ENCODE data around the gene ATP2B3.

Gene ATP2B3

DNA sequence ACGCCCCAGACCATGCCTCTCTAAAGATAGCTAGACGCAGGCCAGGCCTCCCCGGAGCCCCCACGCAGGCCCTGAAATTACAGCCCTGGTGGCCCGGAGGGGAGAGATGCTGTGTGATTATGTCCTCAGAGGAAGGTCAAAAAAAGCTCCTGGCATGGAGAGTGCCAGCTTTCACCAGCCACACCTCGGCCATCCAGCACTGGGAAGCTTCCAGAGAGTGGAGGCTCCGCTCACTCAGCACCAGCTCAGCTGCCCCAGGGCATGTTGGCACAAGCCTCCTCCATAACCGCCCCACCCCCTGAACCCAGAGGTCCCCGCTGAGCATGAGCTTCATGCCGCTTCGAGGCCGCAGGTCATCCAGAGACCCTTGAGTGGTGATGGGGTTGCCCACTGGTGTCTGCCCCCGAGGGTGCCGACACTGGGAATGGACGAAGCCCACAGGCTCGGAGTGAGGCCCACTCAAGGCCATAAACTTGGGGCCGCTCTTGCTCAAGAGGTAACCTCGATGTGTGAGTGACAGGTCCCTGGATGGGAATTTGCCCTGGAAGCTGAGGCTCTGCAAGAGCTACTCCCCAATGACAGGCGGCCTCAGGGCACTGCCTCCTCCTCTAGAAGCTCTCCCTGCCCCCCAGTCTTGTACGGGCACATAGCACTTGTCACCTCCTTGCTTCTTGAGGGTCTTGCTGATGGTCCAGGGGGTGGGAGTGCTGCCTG lies 27.1 kb upstream of the ATP2B3 start:
- FAIRE-seq, result no peak

DNA sequence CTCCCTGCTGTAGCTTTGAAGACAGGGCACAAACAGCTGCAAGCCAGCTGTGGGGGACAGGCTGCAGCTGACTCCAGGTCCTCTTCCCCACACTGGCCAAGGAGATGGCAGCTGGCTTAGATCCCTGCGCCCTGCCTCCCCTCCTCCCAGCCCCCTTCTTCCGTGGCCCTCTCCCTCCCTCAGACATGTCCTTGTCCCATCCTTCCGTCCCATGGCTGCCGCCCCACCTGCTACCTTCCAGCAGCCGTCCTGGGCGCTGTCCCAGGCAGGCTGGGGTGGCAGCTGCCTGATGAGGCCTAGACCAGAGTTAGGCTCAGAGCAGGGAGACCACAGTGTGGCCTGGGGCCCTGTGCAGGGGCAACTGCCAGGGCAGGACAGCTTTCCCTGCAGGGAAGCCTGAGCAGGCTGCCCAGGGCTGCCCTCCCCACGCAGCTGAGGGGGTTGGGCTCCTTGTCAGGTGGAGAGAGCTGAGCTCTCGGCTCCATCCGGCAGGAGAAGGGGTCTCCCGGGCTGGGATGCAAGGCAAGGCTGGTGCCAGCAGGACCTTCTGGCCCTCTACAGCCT lies 26.0 kb upstream of the ATP2B3 start:
- no peak for FAIRE-seq

DNA sequence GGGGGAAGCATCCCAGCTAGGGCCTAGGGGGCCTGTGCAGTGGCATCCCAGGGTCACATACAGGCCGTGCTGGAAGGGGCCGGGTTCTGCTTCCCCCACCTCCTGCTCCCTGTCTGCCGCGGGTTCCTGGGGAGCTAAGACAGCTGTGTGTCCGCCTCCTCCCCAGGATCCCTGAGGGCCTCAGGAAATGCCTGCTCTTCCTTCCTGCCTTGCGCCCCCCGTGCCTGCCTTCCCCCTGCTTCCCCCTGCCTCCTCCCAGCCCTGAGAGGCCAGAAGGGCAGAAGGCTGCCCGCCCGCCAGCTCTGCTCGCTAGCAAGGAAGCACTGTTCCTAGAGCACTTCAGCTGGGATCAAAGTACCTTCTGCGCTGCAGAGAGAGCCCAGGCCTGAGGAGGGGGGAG lies 25.5 kb upstream of the ATP2B3 start:
- FAIRE-seq, result no peak

DNA sequence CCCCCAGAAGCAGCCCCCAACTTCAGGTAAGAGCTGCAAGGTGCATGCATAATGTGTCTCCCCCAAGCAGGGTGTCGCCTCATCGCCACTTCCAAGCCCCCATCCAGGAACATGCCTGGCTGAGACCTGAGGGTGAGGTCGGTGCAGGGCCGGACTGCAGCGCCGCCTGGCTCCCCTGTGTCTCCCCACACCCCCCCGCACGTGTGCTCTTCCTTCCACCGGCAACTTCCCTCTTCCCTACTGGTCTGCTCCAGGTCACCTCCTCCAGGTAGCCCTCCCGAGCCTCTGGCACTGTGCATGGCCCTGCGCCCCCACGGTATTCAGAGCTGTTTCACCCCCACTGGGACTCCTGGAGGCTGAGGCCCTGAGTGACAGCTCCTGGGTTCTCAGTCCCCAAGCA lies 24.9 kb upstream of the ATP2B3 start:
- no peak for FAIRE-seq

DNA sequence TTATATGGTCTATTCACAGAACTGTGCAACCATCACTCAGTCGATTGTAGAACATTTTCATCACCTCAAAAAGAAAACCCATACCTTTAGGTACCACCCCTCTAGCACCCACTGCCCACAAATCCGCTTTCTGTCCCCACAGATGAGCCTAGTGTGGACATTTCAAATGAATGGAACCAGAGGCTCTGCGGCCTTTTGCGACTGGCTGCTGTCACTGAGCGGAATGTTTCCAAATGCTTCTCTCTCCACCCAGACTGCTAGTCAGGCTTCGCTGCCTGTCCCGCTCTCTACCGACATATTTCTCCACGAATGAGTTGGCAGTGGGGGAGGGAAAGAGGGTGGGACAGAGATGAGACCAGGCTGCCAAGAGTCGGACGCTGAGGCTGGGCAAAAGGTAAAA lies 24.4 kb upstream of the ATP2B3 start:
- FAIRE-seq, result no peak

DNA sequence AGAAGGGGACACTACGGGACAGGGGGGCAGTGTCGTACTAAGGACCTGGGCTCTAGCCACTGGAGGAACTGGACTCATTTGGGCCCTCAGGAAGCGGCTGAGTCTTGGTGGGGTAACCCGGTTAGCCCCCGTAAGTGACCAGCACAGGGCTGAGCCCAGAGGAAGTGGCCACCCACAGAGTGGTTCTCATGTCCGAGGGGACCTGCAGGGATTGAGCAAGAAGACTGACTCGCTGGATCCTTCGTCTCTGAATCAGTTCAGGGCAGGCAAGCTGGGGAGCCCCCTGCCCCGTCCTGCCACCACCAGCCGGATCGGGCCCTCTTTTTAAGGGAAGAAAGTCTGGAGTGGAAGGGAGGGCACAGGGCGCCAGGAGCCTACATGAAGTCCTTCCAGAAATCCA lies 23.4 kb upstream of the ATP2B3 start:
- FAIRE-seq, result no peak

DNA sequence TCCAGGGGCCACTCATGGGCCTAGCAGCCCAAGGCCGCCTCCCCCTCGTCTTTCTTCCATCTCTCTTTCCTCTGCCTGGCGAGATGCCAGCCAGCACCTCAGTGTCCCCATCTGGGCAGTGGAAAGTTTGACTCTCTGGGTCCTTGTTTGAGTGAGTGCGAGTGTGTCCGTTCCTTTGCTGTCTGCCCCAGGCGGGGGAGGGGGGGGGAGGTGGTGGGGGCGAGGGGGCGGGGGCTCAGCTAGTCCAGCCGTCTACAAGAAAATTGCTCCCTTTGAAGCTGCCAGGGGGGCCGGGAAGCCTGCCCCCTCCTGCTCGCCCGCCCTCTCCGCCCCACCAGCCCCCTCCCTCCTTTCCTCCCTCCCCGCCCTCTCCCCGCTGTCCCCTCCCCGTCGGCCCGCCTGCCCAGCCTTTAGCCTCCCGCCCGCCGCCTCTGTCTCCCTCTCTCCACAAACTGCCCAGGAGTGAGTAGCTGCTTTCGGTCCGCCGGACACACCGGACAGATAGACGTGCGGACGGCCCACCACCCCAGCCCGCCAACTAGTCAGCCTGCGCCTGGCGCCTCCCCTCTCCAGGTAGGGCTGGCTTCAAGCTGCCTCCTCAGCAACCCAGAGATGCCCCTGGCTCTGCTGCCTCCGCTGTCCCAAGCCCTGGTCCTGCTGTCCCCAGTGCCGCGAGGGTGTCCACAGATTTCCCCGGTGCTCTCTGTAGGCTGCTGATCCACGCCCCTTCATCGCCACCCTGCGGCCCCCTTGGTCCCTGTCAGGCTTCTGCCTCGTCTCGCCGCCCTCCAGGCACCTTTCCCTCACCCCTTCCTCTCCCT lies 22.7 kb upstream of the ATP2B3 start, which contains the start of gene BGN:
BGN (plus strand) TSS at position 440 of the 821 bp plus-strand sequence. CDS start 9,652 bp downstream, outside the sequence.
- no peak for FAIRE-seq

DNA sequence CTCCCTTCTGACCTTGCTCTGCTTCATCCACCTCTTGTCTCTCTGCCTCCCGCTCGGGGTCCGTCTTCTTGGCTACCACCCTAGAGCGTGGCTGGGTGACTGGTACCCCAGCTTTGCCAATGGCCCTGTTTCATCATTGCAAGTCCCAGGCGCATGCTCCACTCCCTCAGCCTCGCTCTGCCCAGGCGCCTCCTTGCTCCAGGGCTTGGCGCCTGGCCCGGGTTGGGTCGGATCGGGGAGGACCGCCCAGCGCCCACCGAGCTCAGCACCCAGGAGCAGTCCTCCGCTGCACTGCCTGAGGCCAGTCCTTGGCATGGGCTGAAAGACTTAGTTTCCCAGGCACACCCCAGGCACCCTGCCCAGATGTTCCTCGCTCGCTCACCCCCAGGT lies 22.1 kb upstream of the ATP2B3 start:
- no peak for FAIRE-seq

DNA sequence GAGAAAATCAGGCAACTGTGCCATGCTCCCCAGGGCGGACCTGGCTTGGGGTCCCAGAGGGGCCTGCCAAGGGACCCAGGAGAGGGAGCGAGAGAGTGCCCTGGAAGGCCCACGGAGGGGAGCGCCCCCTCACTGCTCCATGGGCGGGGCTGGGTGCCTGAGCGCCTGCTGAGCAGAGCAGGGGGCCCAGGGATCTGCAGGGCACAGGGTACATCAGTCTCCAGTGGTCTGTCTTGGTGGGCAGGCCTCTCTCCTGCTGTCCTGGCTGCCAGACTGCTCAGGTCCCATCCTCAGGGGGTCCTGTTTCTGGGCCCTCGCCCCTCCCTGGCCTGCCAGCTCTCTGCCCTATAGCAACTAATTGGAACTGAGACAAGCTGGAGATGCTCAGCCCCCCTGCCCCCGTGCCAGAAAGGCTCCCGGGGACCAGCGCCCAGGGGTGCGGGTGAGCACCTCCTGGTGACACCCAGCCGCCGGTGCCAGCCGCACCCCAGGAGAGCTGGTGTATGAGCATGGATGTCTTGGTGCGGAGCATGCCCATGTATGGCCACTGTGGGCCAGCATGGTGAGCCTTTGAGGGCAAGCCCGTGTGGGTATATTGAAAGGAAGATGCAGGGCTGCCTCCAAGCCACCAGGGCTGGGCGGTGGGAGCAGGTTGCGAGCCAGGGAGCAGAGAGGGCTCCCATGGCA lies 21.4 kb upstream of the ATP2B3 start:
- no peak for FAIRE-seq

DNA sequence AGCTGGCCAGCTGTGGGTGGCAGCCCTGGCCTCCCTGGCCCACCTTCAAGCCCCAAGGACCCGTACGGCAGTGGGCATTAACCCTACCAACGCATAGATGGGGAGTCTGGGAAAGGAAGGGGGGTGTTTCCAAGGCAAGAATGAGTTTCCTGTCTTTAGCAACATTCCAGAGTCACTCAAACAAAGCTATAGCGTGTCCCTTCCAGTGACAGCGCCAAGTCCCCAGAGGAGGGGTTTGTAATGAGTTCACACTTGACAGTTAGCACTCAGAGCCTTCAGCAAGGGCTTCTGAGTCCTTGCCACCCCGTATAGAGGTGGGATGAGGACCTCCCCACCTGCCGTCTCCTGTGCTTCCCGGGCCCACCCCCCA lies 20.9 kb upstream of the ATP2B3 start:
- no peak for FAIRE-seq

DNA sequence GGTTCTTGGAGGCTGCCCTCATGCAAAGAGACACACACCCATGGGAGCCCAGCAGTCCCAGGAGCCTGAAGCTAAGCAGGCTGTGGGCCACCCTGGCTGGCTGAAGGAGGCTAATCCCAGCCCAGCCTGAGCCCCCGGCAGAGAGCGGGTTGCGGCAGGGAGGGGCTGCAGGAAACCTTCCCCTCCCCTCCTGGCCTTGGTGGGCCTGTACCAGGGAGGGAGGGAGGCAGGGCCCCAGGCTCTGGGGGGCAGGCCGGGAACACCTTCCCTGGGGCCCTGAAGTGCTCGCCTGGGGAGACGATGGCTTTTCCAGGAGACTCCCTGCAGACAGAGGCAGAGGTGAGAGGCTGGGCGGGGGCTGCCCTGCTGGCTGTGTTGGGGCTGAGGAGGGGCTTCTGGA lies 19.0 kb upstream of the ATP2B3 start:
- FAIRE-seq, result no peak

DNA sequence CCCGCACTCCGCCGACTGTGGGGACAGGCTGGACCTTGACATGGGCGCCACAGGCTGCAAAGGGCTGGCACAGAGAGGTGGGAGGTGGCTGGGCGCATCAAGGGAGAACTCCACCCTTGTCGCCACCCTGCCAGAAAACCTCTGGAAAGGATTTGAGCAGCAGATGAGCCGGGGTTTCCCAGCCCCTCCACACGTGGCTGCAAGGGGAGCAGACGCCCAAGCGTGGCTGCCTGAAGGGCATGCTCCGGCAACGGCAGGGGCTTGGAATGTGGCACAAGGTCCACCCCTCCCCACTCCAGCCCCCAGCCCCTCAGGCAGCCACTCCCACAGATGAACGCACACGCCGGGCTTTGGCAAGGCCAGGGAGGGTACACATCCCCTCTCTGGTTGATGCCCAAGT lies 18.1 kb upstream of the ATP2B3 start:
- no peak for FAIRE-seq

DNA sequence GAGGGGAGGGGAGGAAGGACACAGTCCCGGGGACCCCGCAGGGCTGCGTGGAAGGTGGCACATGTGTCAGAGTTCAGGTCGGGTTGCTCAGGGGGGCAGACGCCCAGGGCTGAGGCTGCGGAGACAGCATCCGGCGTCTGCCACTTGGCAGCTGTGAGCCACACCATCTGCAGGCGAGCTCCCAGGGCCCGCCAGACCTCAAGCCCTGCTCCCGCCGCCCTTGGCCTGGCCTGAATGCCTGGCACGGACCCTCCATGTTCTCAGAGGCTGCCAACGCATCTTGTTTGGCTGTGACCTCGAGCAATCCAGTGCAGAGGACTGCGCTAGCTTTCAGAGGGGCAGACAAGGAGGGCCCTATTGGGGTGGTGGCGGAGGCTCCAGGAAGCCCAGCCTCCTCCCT lies 17.6 kb upstream of the ATP2B3 start:
- no peak for FAIRE-seq

DNA sequence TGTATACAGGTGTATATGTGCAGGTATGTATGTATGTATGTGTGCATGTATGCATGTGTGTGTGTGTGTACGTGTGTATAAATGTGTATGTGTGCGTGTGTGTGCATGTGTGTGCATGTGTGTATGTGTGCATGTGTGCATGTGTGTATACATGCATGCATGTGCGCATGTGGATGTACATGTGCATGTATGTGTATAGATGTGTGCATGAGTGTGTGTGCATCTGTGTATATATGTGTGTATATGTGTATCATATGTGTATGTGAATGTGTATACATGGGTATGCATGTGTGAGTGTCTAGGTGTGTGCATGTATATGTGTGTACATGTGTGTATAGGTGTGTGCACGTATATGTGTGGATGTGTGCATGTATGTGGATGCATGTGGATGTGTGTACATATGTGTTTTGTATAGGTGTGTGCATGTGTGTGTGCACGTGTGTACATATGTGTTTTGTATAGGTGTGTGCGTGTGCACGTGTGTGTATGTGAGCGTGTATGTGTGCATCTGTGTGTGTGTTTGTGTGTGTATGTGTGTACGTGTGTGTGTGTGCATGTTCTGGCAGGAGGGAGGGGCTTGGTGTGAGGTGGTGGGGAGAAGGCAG lies 16.7 kb upstream of the ATP2B3 start:
- no peak for FAIRE-seq

DNA sequence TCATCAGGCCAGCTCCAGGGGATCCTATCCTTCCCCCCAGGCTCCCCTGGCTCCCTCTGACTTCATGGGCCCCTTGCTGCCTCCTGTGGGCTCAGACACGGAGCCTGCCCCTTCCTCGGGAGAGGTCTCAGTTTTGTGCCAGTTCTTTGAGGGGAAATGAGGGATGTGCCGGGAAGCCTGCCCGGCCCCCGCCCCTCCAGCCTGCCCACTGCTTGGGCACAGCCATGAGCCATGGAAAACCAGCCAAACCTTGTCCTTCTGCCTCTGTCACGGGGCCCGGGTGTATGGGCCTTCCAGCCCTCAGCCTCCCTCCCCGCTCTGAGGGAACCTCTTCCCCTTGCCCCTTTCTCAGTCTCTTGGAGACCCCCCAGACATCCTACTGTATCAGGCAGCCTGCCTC lies 15.9 kb upstream of the ATP2B3 start:
- FAIRE-seq, result no peak

DNA sequence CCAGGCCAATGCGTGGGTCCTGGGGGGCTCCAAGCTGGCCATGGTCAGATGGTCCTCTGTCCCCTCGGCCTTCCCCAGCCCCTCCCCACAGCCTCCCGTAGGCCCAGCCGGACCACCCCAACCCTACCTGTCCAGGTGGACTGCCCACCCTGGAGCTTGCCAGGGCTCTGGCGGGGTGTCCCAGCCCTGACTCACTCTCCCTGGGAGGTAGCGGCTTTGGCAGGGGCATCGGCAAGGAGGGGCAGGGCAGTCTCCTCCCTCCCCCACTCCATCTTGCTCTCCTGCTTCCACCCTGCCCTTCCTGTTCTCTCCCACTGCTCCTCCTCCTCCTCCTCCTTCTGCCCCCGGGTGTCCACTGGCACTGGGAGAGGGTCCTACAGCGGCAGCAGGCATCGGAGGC lies 15.3 kb upstream of the ATP2B3 start:
- FAIRE-seq, result no peak

DNA sequence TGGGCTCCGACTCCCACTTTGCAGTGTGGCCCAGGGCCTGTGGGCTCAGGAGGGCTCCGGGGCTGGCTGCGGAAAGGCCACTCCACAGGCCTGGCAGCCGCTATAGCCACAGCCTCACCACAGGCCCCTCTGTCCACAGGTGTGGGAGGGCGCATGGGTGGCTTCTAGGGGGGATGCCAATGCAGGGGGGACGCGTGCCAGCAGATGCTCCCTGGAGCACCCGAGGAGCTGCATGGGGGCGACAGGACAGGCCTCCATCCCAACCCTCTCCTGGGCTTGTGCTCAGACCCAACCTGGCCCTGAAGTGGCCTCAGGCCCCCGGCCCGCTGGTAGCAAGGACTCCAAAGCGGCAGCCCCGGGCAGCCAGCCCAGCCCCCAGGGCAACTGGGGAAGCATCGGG lies 14.6 kb upstream of the ATP2B3 start:
- no peak for FAIRE-seq

DNA sequence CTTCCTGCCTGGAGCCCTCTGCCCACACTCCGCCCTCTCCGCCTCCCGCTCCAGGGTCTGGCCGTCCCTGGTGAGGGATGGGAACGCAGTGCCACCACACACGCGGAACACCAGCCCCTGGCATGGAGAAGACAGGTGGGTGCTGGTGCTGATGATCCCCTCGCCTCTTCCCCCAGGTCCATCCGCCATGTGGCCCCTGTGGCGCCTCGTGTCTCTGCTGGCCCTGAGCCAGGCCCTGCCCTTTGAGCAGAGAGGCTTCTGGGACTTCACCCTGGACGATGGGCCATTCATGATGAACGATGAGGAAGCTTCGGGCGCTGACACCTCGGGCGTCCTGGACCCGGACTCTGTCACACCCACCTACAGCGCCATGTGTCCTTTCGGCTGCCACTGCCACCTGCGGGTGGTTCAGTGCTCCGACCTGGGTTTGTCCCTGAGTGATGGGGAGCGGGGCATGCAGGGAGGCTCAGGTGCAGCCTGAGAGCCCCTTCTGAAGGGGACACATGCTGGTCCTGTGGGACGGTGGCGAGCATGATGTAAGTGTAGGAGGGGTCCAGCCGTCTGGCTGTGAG lies 12.9 kb upstream of the ATP2B3 start:
- no peak for FAIRE-seq

DNA sequence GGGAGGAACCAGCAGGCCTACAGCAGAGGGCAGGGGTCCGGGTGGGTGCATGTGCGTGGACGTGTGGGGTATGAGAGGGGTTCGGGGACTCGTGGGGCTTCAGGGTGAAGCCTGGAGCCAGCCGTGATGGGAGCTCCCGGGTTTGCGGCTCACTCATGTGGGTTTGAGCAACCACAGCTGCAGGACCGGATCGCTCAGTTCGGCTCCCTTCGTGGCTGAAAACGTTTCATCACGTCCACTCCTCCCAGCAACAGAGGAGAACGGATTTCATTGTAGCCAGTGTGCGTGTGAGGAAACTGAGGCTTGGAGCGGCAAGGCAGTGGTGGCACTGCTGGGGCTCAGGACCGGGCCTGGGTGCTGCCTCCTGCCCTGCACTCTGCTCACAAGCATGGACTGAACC lies 12.1 kb upstream of the ATP2B3 start:
- FAIRE-seq, result no peak

DNA sequence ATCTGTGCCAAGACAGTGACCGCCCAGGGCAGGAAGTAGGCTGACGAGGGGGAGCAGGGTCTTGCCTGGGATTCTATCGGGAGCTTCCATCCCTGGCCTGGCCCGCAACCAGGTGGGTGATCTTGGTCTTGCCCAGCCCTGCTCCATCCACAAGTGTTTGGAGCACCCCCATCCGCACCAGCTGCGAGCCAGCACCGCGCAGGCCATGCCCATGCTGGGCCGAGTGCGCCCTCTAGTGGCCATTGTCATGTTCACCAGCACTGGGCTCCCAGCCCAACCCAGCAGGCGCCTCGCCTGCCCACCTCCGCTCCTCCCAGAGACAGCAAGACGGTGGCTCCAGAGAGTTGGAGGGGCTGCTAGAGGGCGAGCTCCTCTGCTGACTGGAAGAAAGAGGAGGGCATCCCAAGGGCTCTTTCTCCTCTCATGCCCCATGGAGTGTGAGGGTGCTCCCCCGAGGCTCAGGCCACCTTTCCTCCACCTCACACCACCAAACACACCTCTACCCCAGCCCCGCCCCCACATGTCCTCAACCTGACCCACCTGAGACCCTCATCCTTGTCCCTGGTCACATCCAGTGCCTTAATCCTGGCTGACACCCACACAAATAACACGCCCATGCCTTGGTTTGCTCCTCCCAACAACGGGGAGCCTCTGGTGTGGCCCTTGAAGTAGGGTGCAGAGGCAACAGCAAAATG lies 9.8 kb upstream of the ATP2B3 start:
- no peak for FAIRE-seq

DNA sequence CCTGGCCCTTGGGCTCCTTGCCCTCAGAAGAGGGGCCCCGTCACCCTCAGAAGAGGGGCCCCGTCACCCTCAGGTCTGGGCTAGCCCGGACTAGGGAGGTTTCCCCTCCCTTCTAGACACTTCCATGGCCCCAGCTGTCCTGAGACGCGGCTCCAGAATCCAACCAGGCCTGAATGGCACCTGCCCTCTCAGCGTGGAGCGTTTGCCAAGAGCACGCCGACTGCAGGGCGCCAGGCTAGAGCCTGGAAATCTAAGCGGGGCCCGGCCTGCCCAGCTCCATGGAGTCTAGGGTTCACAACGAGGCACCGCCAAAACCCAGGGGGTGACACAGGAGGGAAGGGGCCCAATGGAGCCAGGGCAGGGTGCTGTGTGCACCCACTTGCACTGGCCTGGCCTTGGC lies 7.8 kb upstream of the ATP2B3 start:
- no peak for FAIRE-seq

DNA sequence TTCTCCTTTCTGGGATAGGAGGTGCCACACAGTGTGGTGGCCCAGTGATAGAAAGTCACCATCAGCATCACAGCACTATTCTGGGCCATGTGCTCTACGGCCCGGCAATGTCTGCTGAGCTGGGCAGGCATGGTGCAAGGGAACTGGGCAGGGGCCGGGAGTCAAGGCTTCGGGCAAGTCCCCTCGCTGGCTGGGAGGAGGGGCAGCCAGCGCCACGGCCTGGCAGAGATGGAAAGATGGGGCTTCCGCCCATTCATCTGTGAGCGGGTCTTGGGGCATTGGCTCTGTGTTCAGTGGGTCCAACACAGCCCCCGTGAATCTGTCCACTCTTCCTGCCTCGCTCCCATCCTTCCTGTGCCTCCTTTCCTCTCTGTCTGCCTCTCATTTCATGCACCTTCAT lies 7.1 kb upstream of the ATP2B3 start:
- no peak for FAIRE-seq
